Stomach smooth muscle (tissue), 2 donors: ENCODE results near the gene TBRG4.
"Not testable (repeated sequence)": the region's sequence is repeated elsewhere in the genome, so short reads cannot be mapped to it uniquely, and the experiment has no call there.

ENCODE experiments used
- H3K27ac ChIP-seq: one replicate; pipeline ENCODE4 v1.7.0; 2013; ENCODE audit warnings: mild to moderate bottlenecking, low read length, inconsistent platforms
- H3K27me3 ChIP-seq, 2 donors: one replicate each; pipeline ENCODE4 v1.7.0; 2013; ENCODE audit warnings: low read length in 2 of 2; ENCODE audit not compliant: insufficient read depth in 2 of 2, control insufficient read depth in 1 of 2
- H3K36me3 ChIP-seq, 2 donors: one replicate each; pipeline ENCODE4 v1.7.0; 2013; ENCODE audit warnings: low read length in 2 of 2; ENCODE audit not compliant: control insufficient read depth in 2 of 2, insufficient read depth in 2 of 2
- H3K4me1 ChIP-seq: one replicate; pipeline ENCODE4 v1.7.0; 2013; ENCODE audit warnings: low read length; ENCODE audit not compliant: control insufficient read depth, insufficient read depth
- H3K4me3 ChIP-seq, 2 donors: one replicate each; pipeline ENCODE4 v1.7.0; 2013; ENCODE audit warnings: low read length in 2 of 2
- H3K9ac ChIP-seq, 2 donors: one replicate each; pipeline ENCODE4 v1.7.0; 2013; ENCODE audit warnings: low read length in 2 of 2, mild to moderate bottlenecking in 1 of 2
- H3K9me3 ChIP-seq, 2 donors: one replicate each; pipeline ENCODE4 v1.7.0; 2013; ENCODE audit warnings: low read length in 2 of 2; ENCODE audit not compliant: control insufficient read depth in 2 of 2
- donor health status: healthy.
- donor health status: Pancreatic carcinoma.

TBRG4 gene

GRCh38 chr7:45116048-45116447 lies 4.6 kb upstream of the TBRG4 start:
- Histone ChIP-seq H3K36me3 (no peaks in the 10 kb centered on the region), H3K27me3 (peaks cover 0 to 4% of the 10 kb centered on the region in 2 donors), H3K27ac (no peak overlapping the region), H3K9ac (no peak overlapping the region), H3K9me3 (no peaks in the 10 kb centered on the region), H3K4me3 (no peak overlapping the region), H3K4me1 (no peaks in the 10 kb centered on the region)

DNA sequence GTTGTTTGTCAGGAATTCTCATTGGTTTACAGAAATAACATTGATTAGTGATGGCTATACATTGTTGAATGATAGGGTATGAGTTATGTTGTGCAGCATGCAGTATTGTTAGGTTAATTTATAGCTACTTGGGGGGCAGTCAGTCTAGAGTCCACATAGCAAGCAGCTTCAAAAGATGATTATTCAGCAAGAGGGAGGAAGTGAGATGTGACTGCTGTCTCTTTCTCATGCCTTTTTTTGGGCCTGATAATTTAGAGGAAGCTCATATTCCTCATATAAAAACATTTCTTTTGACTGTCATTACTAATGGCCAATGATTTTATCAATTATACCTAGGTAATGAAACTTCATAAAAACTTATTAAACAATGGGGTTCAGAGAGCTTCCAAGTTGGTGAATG lies 3.4 kb upstream of the TBRG4 start:
- Histone ChIP-seq H3K36me3 (no peaks in the 10 kb centered on the region), H3K4me3 (no peak overlapping the region), H3K9ac (no peak overlapping the region), H3K27ac (no peak overlapping the region), H3K4me1 (peaks cover 9% of the 10 kb centered on the region), H3K27me3 (peaks cover 0 to 4% of the 10 kb centered on the region in 2 donors), H3K9me3 (no peaks in the 10 kb centered on the region)

- not testable (repeated sequence) for H3K4me3 ChIP-seq, H3K9ac ChIP-seq, H3K9me3 ChIP-seq, H3K27ac ChIP-seq, H3K4me1 ChIP-seq, H3K36me3 ChIP-seq, H3K27me3 ChIP-seq
These were observed 2.8 kb upstream of the TBRG4 start for GRCh38 chr7:45114257-45114656.

- Histone ChIP-seq H3K4me1 (peaks cover 21% of the 10 kb centered on the region), H3K27ac (no peak overlapping the region), H3K4me3 (no peak overlapping the region), H3K36me3 (peaks cover 12 to 16% of the 10 kb centered on the region in 2 donors), H3K27me3 (peaks cover 0 to 2% of the 10 kb centered on the region in 2 donors), H3K9me3 (no peaks in the 10 kb centered on the region), H3K9ac (no peak overlapping the region)
These were observed 1.2 kb upstream of the TBRG4 start for GRCh38 chr7:45112648-45113047.

GRCh38 chr7:45108863-45109262 lies 2.6 kb downstream of the TBRG4 start:
- Histone ChIP-seq H3K27ac (no peak overlapping the region), H3K9ac (no peak overlapping the region), H3K4me1 (peaks cover 24% of the 10 kb centered on the region), H3K4me3 (no peak overlapping the region), H3K9me3 (no peaks in the 10 kb centered on the region), H3K27me3 (no peaks in the 10 kb centered on the region), H3K36me3 (peaks cover 48 to 52% of the 10 kb centered on the region in 2 donors)

GRCh38 chr7:45107356-45107755 lies 4.1 kb downstream of the TBRG4 start:
- H3K27me3 ChIP-seq, result no peaks in the 10 kb centered on the region
- peaks cover 62 to 63% of the 10 kb centered on the region in 2 donors for H3K36me3 ChIP-seq
- no peak overlapping the region for H3K27ac ChIP-seq
- no peak overlapping the region for H3K4me3 ChIP-seq
- H3K9ac ChIP-seq, result no peak overlapping the region
- no peaks in the 10 kb centered on the region for H3K9me3 ChIP-seq
- peaks cover 24% of the 10 kb centered on the region for H3K4me1 ChIP-seq

- Histone ChIP-seq H3K4me1 (peaks cover 24% of the 10 kb centered on the region), H3K27ac (no peak overlapping the region), H3K36me3 (peaks cover 68% of the 10 kb centered on the region in 2 donors), H3K9me3 (no peaks in the 10 kb centered on the region), H3K27me3 (no peaks in the 10 kb centered on the region), H3K4me3 (no peak overlapping the region), H3K9ac (no peak overlapping the region)
These were observed 4.7 kb downstream of the TBRG4 start for GRCh38 chr7:45106820-45107219.

DNA sequence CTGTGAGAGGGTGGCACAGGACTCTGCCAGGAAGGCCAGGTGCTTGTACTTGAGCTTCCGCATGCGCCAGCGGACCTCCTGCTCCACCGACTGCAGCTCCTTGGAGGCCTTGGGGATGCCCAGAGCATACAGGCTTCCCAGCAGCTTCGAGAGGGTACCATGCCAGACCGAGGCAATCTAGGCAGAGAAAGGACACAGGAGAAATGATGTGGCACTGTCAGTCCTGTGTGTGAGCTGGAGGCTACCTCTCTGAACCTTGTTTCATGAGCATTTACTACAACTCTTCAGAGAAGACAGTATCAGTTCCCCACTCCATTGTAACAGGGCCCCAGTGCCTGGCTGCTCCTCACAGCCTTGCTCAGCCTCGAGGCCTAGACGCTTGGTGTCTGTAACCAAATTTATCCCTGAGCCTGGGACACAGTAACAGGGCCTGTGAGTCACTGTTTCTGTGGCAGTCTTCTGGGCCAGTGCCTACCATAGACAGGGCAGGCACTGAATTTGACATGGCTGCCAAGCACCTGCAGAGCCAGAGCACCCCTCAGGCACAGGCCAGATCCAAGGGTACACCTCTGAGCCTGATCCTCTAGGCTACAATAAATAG lies 5.8 kb downstream of the TBRG4 start:
- Histone ChIP-seq H3K4me3 (no peak overlapping the region), H3K4me1 (peaks cover 22% of the 10 kb centered on the region), H3K9me3 (no peaks in the 10 kb centered on the region), H3K27ac (no peak overlapping the region), H3K9ac (no peak overlapping the region), H3K27me3 (no peaks in the 10 kb centered on the region), H3K36me3 (peaks cover 79% of the 10 kb centered on the region in 2 donors)

DNA sequence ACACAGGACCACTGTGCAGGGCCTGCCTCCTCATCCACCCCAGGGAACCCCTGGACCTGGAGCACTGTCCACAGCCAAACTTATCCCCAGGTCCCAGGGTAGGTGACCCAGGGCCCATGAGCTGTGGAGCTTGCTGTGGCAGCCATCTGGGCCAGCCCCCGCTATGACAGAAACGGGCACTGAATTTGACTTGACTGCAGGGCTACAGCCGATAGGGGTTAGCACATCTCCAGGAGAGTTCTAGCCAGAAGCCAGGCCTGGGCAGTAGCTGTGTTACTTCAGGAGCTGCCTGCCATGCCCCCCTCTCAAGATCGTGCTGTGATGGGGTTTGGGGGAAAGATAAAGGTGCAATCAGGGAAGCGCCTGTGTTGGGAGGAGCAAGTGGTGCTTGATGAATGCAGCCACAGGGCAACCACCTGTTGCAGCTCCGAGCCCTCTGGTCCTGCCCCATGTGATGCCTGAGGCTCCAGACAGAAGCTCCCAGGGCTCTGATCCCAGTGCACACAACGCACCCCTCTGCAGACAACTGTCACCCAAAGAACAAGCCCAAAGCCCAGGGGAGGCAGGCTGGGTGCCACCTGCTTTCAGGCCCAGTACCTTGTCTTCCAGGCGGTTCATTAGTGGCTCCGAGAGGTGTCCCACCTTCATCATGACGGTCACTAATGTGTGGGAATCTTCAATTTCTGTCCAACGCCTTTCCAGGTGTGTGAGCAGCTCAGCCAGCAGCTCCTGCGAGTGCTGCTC lies 6.5 kb downstream of the TBRG4 start:
- Histone ChIP-seq H3K27ac (no peak overlapping the region), H3K27me3 (no peaks in the 10 kb centered on the region), H3K4me3 (no peak overlapping the region), H3K9me3 (no peaks in the 10 kb centered on the region), H3K9ac (no peak overlapping the region), H3K36me3 (peaks cover 84 to 85% of the 10 kb centered on the region in 2 donors), H3K4me1 (peaks cover 16% of the 10 kb centered on the region)

- no peaks in the 10 kb centered on the region for H3K27me3 ChIP-seq
- H3K4me1 ChIP-seq, result peaks cover 15% of the 10 kb centered on the region
- no peak overlapping the region for H3K4me3 ChIP-seq
- H3K27ac ChIP-seq, result no peak overlapping the region
- H3K9me3 ChIP-seq, result no peaks in the 10 kb centered on the region
- peaks cover 91 to 92% of the 10 kb centered on the region in 2 donors for H3K36me3 ChIP-seq
- no peak overlapping the region for H3K9ac ChIP-seq
These were observed 7.3 kb downstream of the TBRG4 start for GRCh38 chr7:45103958-45104843.
